K562 (cell line): ENCODE measurements around the gene KCNQ2. TPM values are rescaled to one million over a fixed set of nuclear protein-coding genes. Genes with fewer than 3 reads are reported as not detected.

Experiments used
- ATAC-seq: fragments of 200-7000 bp; cut with Tn5 transposase; 3 replicates; pipeline ENCODE4 v1.9.1; 2020; ENCODE audit warnings: moderate library complexity
- BruUV-seq: library from RNA; stranded (reverse); fragments of 400-500 nt; replicated peaks from 2 replicates; lab custom pipeline; 2021; lab: Mats Ljungman, UMichigan
- CTCF ChIA-PET: fragments of 300-600 bp; formaldehyde crosslinking; extraction: SDS; loops from one replicate; lab custom pipeline; 2021; ENCODE audit warnings: low intra/inter-chr PET ratio; lab: Yijun Ruan, JAX
- POLR2A ChIA-PET: fragments of 300-600, 350-650 bp; sonication (Branson Sonifier 250); formaldehyde crosslinking; extraction: SDS; loops from one replicate; lab custom pipeline; 2021; ENCODE audit warnings: antibody characterized with exemption, inconsistent platforms; lab: Yijun Ruan, JAX
- DNase-seq, 4 experiments: peaks; one replicate each; pipeline versions ENCODE4 v3.0.0 to v3.0.0-alpha.2; 2011 to 2018; ENCODE audit warnings: low spot score in 3 of 4, mixed read lengths in 3 of 4; ENCODE audit errors: extremely low read depth in 1 of 4
- FAIRE-seq: peaks from 2 replicates; lab custom pipeline; 2011; peaks lifted over from hg19 to GRCh38; lab: Jason Lieb, UNC
- H2AFZ ChIP-seq: 2 replicates; pipeline ENCODE4 v1.6.0; 2011; ENCODE audit warnings: low read depth, low read length, control low read depth, inconsistent platforms
- H3K27ac ChIP-seq: fragments of 200-600 bp; 3 replicates; pipeline ENCODE4 v1.8.0; 2011; ENCODE audit warnings: low read depth, mild to moderate bottlenecking, control low read depth, inconsistent platforms, low read length, moderate library complexity, mixed read lengths; ENCODE audit errors: extremely low read depth
- H3K27me3 ChIP-seq, 2 experiments: fragments of 300-600 bp in 1 of 2; 2 replicates in 1 of 2; 3 replicates in 1 of 2; pipeline versions ENCODE4 v1.6.0 to v1.8.0; 2011; ENCODE audit warnings: inconsistent platforms in 2 of 2, low read length in 2 of 2, mild to moderate bottlenecking in 1 of 2, mixed read lengths in 1 of 2, moderate library complexity in 1 of 2; ENCODE audit not compliant: control insufficient read depth in 2 of 2, insufficient read depth in 2 of 2
- H3K36me3 ChIP-seq: fragments of 300-600 bp; 3 replicates; pipeline ENCODE4 v1.8.0; 2011; ENCODE audit warnings: mild to moderate bottlenecking, low read length, inconsistent platforms; ENCODE audit not compliant: control insufficient read depth, insufficient read depth
- H3K4me1 ChIP-seq, 2 experiments: fragments of 200-600 bp in 1 of 2; replicated peaks in 1 of 2; 2 replicates in 1 of 2; 3 replicates in 1 of 2; pipeline versions ENCODE4 v1.5.1 to v1.8.0; 2011; ENCODE audit warnings: inconsistent platforms in 2 of 2, low read length in 2 of 2, mild to moderate bottlenecking in 1 of 2, mixed read lengths in 1 of 2, moderate library complexity in 1 of 2; ENCODE audit not compliant: control insufficient read depth in 2 of 2, insufficient read depth in 2 of 2
- H3K4me2 ChIP-seq: 2 replicates; pipeline ENCODE4 v1.6.1; 2011; ENCODE audit warnings: low read length, control low read depth, inconsistent platforms, mixed read lengths; ENCODE audit not compliant: insufficient read depth
- H3K4me3 ChIP-seq: fragments of 200-600 bp; sonication (generic), shearing (Covaris generic); 2 replicates; pipeline ENCODE4 v1.5.1; 2016; ENCODE audit warnings: control low read depth, inconsistent platforms
- H3K79me2 ChIP-seq: fragments of 200-600 bp; 3 replicates; pipeline ENCODE4 v1.8.0; 2011; ENCODE audit warnings: low read length, inconsistent platforms; ENCODE audit not compliant: control insufficient read depth, insufficient read depth
- H3K9ac ChIP-seq, 2 experiments: 2 replicates each; pipeline versions ENCODE4 v1.6.0 to v1.6.1; 2011; ENCODE audit warnings: low read depth in 2 of 2, low read length in 2 of 2, control low read depth in 1 of 2, inconsistent platforms in 1 of 2, mild to moderate bottlenecking in 1 of 2, mixed read lengths in 1 of 2; ENCODE audit not compliant: insufficient read depth in 1 of 2
- H3K9me1 ChIP-seq: one replicate; pipeline ENCODE4 v1.6.0; 2011; ENCODE audit warnings: inconsistent platforms, mild to moderate bottlenecking, low read length, moderate library complexity; ENCODE audit not compliant: control insufficient read depth, insufficient read depth
- H3K9me3 ChIP-seq: replicated peaks from 2 replicates; pipeline ENCODE4 v1.5.1; 2011; ENCODE audit warnings: low read depth, low read length, inconsistent platforms; ENCODE audit not compliant: control insufficient read depth, insufficient read depth
- H4K20me1 ChIP-seq: replicated peaks from 2 replicates; pipeline ENCODE4 v1.6.1; 2011; ENCODE audit warnings: low read length, inconsistent platforms, mixed read lengths; ENCODE audit not compliant: control insufficient read depth, insufficient read depth
- CEBPG ChIP-seq, 3 experiments: fragments of 200-800 bp in 1 of 3; sonication (Bioruptor generic) in 1 of 3; sonication (generic) in 1 of 3; formaldehyde crosslinking in 1 of 3; IDR thresholded peaks in 2 of 3; conservative IDR thresholded peaks in 1 of 3; 2 replicates each; pipeline versions ENCODE4 v1.6.1 to v1.8.0; 2016 to 2022; ENCODE audit warnings: missing compliant biosample characterization in 2 of 3, missing genetic modification characterization in 2 of 3, mild to moderate bottlenecking in 1 of 3, missing genetic modification reagents in 1 of 3
- KDM1A ChIP-seq, 2 experiments: fragments of 450-650 bp; IDR thresholded peaks; 2 replicates each; pipeline ENCODE4 v1.6.1; 2016; ENCODE audit warnings: mild to moderate bottlenecking in 2 of 2
- RBM17 ChIP-seq: fragments of 200-400 bp; formaldehyde crosslinking; IDR thresholded peaks from 2 replicates; pipeline ENCODE4 v1.6.1; 2017; ENCODE audit warnings: low read depth, mild to moderate bottlenecking, low read length, borderline replicate concordance
- RBM39 ChIP-seq: fragments of 200-400 bp; formaldehyde crosslinking; optimal IDR thresholded peaks from 2 replicates; pipeline ENCODE3; 2018; ENCODE audit warnings: low read depth, low read length
- ZKSCAN3 ChIP-seq: fragments of 250-450 bp; sonication (Bioruptor Pico); IDR thresholded peaks from 2 replicates; pipeline ENCODE4 v1.4.0; 2020
- ZNF717 ChIP-seq: fragments of 250-450 bp; sonication (Bioruptor Pico); IDR thresholded peaks from 2 replicates; pipeline ENCODE4 v1.5.0; 2021
- WGBS: fragments of 100-300 bp; shearing (Covaris generic); methylation state at CpG from one replicate; pipeline ENCODE4 v1.1.6; 2016; ENCODE audit warnings: low coverage, mixed read lengths; ENCODE audit not compliant: insufficient coverage; ENCODE audit errors: missing lambda C conversion rate; 5-methylcytosine and 5-hydroxymethylcytosine counted together
- in situ Hi-C: fragments of 300-500 bp; cut with MboI; formaldehyde crosslinking; loops from 4 replicates; pipeline ENCODE4 v1.15.0; 2018; ENCODE audit warnings: inconsistent platforms, mixed read lengths
- intact Hi-C: fragments of 100-400 bp; cut with micrococcal nuclease; formaldehyde crosslinking; loops from 2 replicates; pipeline ENCODE4 v1.14.2; 2022
- polyA plus RNA-seq, 8 experiments: library from polyadenylated mRNA; depleted of rRNA in 4 of 8; stranded (reverse) in 5 of 8; unstranded in 3 of 8; fragments of >200 nt; fragmentation: Nextera tagmentation in 2 of 8; fragmentation: Illumina TruSeq in 1 of 8; extraction: Ambion mirVana in 2 of 8; extraction: Trizol in 1 of 8; gene quantifications; 2 replicates each; pipeline versions ENCODE4 v1.2.1 to v1.2.3, GENCODE V29; 2011 to 2014; ENCODE audit warnings: inconsistent platforms in 1 of 8, missing spikeins in 1 of 8
- total RNA-seq, 7 experiments: library from RNA; depleted of rRNA in 6 of 7; stranded (reverse); fragments of >200 nt in 6 of 7; fragmentation: Illumina TruSeq in 2 of 7; extraction: Trizol in 2 of 7; gene quantifications; 2 replicates each; pipeline versions ENCODE4 v1.2.1 to v1.2.3, GENCODE V29; 2011 to 2021; ENCODE audit warnings: low replicate concordance in 1 of 7
- TF ChIP-seq, protein P1 (sequence below): fragments of 250-450 bp; sonication (Bioruptor Pico); IDR thresholded peaks from 2 replicates; pipeline ENCODE4 v1.8.0; 2021; ENCODE audit warnings: moderate library complexity, mild to moderate bottlenecking, inconsistent platforms

The KCNQ2 gene
- total and polyA plus RNA-seq, 9 of the 15 experiments (the other 6 are each of a cell fraction or from before 2014, with no cell fraction given), result 0.13 to 0.16 TPM; not detected in 7

DNA sequence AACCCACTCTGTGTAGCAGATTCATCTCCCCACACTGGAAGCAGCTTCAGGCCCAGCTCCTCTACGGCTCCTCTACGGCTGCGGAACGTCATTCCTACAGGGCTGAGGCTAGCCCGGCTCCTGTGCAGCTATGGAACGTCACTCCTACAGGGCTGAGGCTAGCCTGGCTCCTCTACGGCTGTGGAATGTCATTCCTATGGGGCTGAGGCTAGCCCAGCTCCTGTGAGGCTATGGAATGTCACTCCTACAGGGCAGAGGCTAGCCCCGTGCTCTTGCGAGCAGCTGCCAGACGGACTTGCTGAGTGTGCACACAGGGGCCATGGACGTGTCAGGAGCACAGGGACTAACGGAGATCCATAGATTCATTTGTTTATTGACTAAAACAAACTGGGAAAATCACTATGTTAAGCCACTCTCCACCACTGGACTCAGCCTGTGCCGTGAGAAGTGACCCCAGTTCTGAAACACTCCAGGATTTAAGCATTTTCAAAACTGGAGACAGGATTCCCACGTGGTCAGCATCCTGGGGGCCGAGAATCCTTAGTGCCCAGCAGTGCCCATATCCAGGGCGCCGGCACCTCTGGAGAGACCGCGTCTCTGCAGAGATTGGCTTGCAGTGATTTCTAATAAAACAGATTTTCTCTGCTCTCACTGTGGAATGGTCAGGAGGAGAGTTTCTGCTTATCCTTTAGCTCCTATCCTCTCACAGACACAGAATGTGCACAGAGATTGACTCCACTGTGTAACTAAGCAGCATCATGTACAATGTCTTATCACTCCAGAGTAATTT, 5.0 kb downstream of the KCNQ2 start:
- TF ChIP-seq, protein P1, sequence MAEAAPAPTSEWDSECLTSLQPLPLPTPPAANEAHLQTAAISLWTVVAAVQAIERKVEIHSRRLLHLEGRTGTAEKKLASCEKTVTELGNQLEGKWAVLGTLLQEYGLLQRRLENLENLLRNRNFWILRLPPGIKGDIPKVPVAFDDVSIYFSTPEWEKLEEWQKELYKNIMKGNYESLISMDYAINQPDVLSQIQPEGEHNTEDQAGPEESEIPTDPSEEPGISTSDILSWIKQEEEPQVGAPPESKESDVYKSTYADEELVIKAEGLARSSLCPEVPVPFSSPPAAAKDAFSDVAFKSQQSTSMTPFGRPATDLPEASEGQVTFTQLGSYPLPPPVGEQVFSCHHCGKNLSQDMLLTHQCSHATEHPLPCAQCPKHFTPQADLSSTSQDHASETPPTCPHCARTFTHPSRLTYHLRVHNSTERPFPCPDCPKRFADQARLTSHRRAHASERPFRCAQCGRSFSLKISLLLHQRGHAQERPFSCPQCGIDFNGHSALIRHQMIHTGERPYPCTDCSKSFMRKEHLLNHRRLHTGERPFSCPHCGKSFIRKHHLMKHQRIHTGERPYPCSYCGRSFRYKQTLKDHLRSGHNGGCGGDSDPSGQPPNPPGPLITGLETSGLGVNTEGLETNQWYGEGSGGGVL, result no peak
- TF ChIP-seq ZNF717 (CRISPR knock-in tag) (no peak), RBM17 (no peak), ZKSCAN3 (peak; percentile 85), KDM1A (IDR thresholded peaks at IDR 0.05) (peak; percentile 84 to 89), CEBPG (CRISPR knock-in tag; IDR thresholded peaks at IDR 0.05) (no peak), CEBPG (tag; conservative IDR thresholded peaks at IDR 0.05 in 1 of 2, IDR thresholded peaks at IDR 0.05 in 1 of 2) (no peak), RBM39 (no peak)
- ATAC-seq (no peak), FAIRE-seq (no peak), DNase-seq (no peak)
- CTCF ChIA-PET, result no interaction called here
- Histone ChIP-seq H3K4me2 (no peak overlapping the region), H3K4me1 (peaks cover 0 to 45% of the 10 kb centered on the region in 2 experiments; a peak in 2 of 5 replicates), H3K4me3 (no peak overlapping the region), H3K9ac (no peak overlapping the region), H3K27me3 (peaks cover 48 to 94% of the 10 kb centered on the region in 2 experiments), H3K36me3 (no peaks in the 10 kb centered on the region), H3K9me3 (no peaks in the 10 kb centered on the region), H3K27ac (no peak overlapping the region), H4K20me1 (peaks cover 14% of the 10 kb centered on the region), H2AFZ (no peak overlapping the region), H3K9me1 (no peaks in the 10 kb centered on the region), H3K79me2 (no peaks in the 10 kb centered on the region)
- POLR2A ChIA-PET, result no interaction called here
- in situ Hi-C loops, result no loop called here
- no TSS peak for BruUV-seq
- intact Hi-C loops, result no loop called here
- 4% methylated on average over 19 of the region's 19 CpGs for WGBS
